ENCODE data around the gene GARIN5B.
A peak's percentile ranks its signal among the peaks of the same experiment; 100 is the strongest.

Gene GARIN5B

DNA sequence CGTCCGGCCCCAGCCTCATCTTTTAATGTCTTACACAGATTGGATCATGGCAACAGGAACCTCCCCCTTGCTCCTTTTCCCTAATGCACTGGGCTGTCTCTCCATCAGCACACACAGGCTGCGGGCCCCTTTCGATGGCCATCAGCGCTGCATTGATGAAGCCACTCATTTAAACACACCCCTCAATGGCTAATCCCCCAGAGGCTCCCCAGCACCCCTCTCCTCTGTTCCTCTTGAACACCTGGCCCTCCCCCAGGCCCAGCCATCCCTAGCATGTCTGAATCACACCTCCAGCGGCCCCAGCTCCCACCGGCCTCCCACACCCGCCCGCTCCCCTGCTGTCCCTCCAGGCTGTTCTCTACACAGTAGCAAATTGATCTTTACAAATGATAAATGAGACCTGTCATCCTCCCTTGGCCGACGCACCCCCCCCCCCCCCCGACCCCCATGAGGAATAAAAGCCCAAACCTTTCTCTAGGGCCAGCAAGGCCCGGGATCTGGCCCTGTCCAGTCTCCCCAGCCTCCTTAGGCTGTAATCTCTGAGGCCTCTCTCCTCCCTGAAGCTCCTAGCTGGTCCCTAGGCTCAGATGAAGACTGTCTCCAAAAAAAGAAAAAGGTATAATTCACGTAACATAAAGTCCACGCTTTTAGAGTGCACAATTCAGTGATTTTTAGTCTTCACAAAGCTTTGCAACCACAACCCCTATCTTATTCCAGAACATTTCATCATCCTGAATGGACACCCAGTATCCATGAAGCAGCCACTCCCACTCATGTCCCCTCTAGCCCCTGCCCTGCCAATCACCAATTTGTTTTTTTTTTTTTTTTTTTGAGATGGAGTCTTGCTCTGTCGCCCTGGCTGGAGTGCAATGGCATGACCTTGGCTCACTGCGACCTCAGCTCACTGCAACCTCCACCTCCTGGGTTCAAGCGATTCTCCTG is 30.0 kb upstream of the GARIN5B start (continued):
- TF ChIP-seq TSHZ2 (CRISPR knock-in tag; IDR thresholded peaks at IDR 0.05), result no peak

DNA sequence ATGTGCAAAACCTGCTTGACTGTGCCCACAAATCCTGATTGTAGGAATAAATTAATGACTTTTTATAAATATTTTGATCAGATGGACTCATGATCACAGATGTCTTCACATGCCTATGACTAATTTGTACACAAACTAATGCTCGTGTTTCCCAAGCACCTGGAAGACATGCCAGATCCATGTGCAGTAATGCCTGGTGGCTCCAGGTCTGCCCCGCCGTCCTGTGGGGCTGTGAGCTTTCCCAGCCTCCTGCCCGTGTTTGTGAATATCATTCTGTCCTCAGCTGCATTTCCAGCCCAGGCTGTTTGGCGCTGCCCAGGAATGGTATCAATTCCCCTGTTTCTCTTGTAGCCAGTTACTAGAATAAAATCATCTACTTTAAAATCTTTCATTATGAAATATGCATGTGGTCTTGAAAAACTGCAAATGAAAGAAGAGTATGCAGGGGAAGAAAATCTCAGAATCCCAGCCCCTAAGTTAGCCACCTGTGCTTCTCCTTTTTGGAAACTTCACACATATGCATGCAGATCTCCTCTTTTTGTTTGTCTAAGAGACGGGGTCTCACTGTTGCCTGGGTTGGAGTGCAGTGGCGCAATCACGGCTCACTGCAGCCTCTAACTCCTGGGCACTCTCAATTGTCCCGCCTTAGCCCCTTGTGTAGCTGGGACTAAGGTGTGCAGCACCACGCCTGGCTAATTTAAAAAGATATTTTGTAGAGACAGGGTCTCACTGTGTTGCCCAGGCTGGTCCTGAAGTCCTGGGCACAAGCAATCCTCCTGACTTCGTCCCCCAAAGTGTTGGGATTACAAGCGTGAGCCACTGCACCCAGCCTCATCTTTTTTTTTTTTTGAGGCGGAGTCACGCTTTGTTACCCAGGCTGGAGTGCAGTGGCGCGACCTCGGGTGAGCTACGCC is 28.9 kb upstream of the GARIN5B start:
- ATAC-seq, result peak; percentile 1; the same call in 2 of the 3 replicates
- TF ChIP-seq ZFP30 (CRISPR knock-in tag; IDR thresholded peaks at IDR 0.05), result no peak
- TF ChIP-seq ISL1 (CRISPR knock-in tag; IDR thresholded peaks at IDR 0.05), result no peak
- no peak for TF ChIP-seq ZNF565 (CRISPR knock-in tag; conservative IDR thresholded peaks at IDR 0.05; ENCODE audit: low read depth)
- TF ChIP-seq, protein P1, sequence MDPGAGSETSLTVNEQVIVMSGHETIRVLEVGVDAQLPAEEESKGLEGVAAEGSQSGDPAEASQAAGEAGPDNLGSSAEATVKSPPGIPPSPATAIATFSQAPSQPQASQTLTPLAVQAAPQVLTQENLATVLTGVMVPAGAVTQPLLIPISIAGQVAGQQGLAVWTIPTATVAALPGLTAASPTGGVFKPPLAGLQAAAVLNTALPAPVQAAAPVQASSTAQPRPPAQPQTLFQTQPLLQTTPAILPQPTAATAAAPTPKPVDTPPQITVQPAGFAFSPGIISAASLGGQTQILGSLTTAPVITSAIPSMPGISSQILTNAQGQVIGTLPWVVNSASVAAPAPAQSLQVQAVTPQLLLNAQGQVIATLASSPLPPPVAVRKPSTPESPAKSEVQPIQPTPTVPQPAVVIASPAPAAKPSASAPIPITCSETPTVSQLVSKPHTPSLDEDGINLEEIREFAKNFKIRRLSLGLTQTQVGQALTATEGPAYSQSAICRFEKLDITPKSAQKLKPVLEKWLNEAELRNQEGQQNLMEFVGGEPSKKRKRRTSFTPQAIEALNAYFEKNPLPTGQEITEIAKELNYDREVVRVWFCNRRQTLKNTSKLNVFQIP (CRISPR knock-in tag; IDR thresholded peaks at IDR 0.05; ENCODE audit: borderline replicate concordance, low read depth), result no peak
- TF ChIP-seq PPARA (CRISPR knock-in tag; IDR thresholded peaks at IDR 0.05; ENCODE audit: borderline replicate concordance), result no peak
- TF ChIP-seq, protein P2, sequence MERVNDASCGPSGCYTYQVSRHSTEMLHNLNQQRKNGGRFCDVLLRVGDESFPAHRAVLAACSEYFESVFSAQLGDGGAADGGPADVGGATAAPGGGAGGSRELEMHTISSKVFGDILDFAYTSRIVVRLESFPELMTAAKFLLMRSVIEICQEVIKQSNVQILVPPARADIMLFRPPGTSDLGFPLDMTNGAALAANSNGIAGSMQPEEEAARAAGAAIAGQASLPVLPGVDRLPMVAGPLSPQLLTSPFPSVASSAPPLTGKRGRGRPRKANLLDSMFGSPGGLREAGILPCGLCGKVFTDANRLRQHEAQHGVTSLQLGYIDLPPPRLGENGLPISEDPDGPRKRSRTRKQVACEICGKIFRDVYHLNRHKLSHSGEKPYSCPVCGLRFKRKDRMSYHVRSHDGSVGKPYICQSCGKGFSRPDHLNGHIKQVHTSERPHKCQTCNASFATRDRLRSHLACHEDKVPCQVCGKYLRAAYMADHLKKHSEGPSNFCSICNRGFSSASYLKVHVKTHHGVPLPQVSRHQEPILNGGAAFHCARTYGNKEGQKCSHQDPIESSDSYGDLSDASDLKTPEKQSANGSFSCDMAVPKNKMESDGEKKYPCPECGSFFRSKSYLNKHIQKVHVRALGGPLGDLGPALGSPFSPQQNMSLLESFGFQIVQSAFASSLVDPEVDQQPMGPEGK (CRISPR knock-in tag; IDR thresholded peaks at IDR 0.05; ENCODE audit: borderline replicate concordance), result no peak
- TF ChIP-seq, protein P3, sequence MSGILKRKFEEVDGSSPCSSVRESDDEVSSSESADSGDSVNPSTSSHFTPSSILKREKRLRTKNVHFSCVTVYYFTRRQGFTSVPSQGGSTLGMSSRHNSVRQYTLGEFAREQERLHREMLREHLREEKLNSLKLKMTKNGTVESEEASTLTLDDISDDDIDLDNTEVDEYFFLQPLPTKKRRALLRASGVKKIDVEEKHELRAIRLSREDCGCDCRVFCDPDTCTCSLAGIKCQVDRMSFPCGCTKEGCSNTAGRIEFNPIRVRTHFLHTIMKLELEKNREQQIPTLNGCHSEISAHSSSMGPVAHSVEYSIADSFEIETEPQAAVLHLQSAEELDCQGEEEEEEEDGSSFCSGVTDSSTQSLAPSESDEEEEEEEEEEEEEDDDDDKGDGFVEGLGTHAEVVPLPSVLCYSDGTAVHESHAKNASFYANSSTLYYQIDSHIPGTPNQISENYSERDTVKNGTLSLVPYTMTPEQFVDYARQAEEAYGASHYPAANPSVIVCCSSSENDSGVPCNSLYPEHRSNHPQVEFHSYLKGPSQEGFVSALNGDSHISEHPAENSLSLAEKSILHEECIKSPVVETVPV (CRISPR knock-in tag; IDR thresholded peaks at IDR 0.05), result no peak

- no peak; the same call in 1 of the 3 replicates for ATAC-seq
- no peak for TF ChIP-seq CSDC2 (CRISPR knock-in tag; IDR thresholded peaks at IDR 0.05)
- TF ChIP-seq OSR1 (CRISPR knock-in tag; IDR thresholded peaks at IDR 0.05), result no peak
- TF ChIP-seq ZNF565 (CRISPR knock-in tag; conservative IDR thresholded peaks at IDR 0.05; ENCODE audit: low read depth), result no peak
- no peak for TF ChIP-seq TOX (CRISPR knock-in tag; IDR thresholded peaks at IDR 0.05; ENCODE audit: borderline replicate concordance)
- no peak for TF ChIP-seq ZNF8 (CRISPR knock-in tag; IDR thresholded peaks at IDR 0.05)
- no peak for TF ChIP-seq ZFP30 (CRISPR knock-in tag; IDR thresholded peaks at IDR 0.05)
- TF ChIP-seq CREB5 (CRISPR knock-in tag; IDR thresholded peaks at IDR 0.05; ENCODE audit: low read depth), result no peak
- TF ChIP-seq ARNTL (CRISPR knock-in tag; IDR thresholded peaks at IDR 0.05; ENCODE audit: borderline replicate concordance, low read depth), result no peak
- TF ChIP-seq, protein P1 (CRISPR knock-in tag; IDR thresholded peaks at IDR 0.05; ENCODE audit: borderline replicate concordance, low read depth), result no peak
- TF ChIP-seq ESRRG (CRISPR knock-in tag; IDR thresholded peaks at IDR 0.05), result no peak
- no peak for TF ChIP-seq TCF4 (CRISPR knock-in tag; IDR thresholded peaks at IDR 0.05; ENCODE audit: borderline replicate concordance)
- no peak for TF ChIP-seq TSHZ2 (CRISPR knock-in tag; IDR thresholded peaks at IDR 0.05)
- TF ChIP-seq ISL1 (CRISPR knock-in tag; IDR thresholded peaks at IDR 0.05), result no peak
- TF ChIP-seq GLIS3 (CRISPR knock-in tag; IDR thresholded peaks at IDR 0.05), result no peak
Measured at GRCh38 chr19:55391191-55391670, 28.2 kb upstream of the GARIN5B start.
